OCI-LY3 (cell line): ENCODE data around the gene PTPRM.

ENCODE experiments used
- H2AFZ ChIP-seq: fragments of 200-600, 300-600 bp; shearing (Covaris generic); 2 replicates; pipeline ENCODE4 v1.6.0; 2014; ENCODE audit warnings: antibody characterized with exemption, low read depth, low read length
- H3K27ac ChIP-seq: fragments of 200-600, 300-600 bp; sonication (generic); 2 replicates; pipeline ENCODE4 v1.5.1; 2014; ENCODE audit warnings: mild to moderate bottlenecking, low read length, moderate library complexity, mixed read lengths
- H3K27me3 ChIP-seq: fragments of 200-600, 300-600 bp; sonication (generic); 2 replicates; pipeline ENCODE4 v1.6.1; 2014; ENCODE audit warnings: low read depth, low read length, mixed read lengths
- H3K36me3 ChIP-seq: fragments of 200-600, 300-600 bp; sonication (generic); replicated peaks from 2 replicates; pipeline ENCODE3; 2014; ENCODE audit warnings: low read depth, low read length, mixed read lengths
- H3K4me1 ChIP-seq: fragments of 300-600, 200-600 bp; sonication (generic); 2 replicates; pipeline ENCODE4 v1.6.1; 2014; ENCODE audit warnings: low read length, mixed read lengths
- H3K4me2 ChIP-seq: fragments of 200-600, 300-600 bp; sonication (generic); 2 replicates; pipeline ENCODE4 v1.6.1; 2014; ENCODE audit warnings: low read length, mixed read lengths
- H3K4me3 ChIP-seq: fragments of 300-600, 200-600 bp; sonication (generic); 2 replicates; pipeline ENCODE4 v1.5.1; 2014; ENCODE audit warnings: antibody characterized with exemption, mild to moderate bottlenecking, low read length, moderate library complexity
- H3K79me2 ChIP-seq: fragments of 300-600, 200-600 bp; shearing (Covaris generic); 2 replicates; pipeline ENCODE4 v1.6.1; 2014; ENCODE audit warnings: mild to moderate bottlenecking, low read length, mixed read lengths
- H3K9ac ChIP-seq: fragments of 300-600, 200-600 bp; shearing (Covaris generic); 2 replicates; pipeline ENCODE4 v1.6.0; 2014; ENCODE audit warnings: mild to moderate bottlenecking, low read length, moderate library complexity
- H3K9me3 ChIP-seq: fragments of 200-600, 300-600 bp; shearing (Covaris generic); 2 replicates; pipeline ENCODE4 v1.6.1; 2014; ENCODE audit warnings: low read length, mixed read lengths; ENCODE audit not compliant: insufficient read depth
- H4K20me1 ChIP-seq: fragments of 200-600, 300-600 bp; sonication (generic); 2 replicates; pipeline ENCODE4 v1.6.1; 2016; ENCODE audit warnings: low read length, mixed read lengths; ENCODE audit not compliant: insufficient read depth
- CTCF ChIP-seq: fragments of 200-600, 300-600 bp; sonication (generic); IDR thresholded peaks from 2 replicates; pipeline ENCODE4 v1.5.1; 2014; ENCODE audit warnings: antibody characterized with exemption, low read length, low read depth
- EZH2phosphoT487 ChIP-seq: fragments of 200-600 bp; shearing (Covaris generic); IDR thresholded peaks from 2 replicates; pipeline ENCODE4 v1.6.1; 2018; ENCODE audit warnings: antibody characterized with exemption, mixed run types, low read depth

The PTPRM gene

DNA sequence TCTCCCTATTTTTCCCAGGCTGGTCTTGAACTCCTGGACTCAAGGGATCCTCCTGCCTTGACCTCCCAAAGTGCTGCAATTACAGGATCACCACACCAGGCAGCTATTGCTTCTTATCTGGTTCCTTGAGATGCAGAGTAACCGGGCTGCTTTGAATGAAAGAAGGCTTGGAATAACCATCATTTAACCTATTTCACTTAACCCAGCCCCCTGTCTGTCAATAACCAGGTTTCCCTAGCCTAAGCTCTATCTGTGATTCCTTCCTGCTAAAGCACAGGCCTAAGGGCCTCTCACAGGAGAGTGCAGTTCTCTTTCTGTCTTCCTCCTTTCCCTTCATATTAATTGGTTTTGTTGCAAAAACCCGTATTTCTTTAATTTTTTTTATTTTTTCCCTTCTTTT lies 648.6 kb downstream of the PTPRM start:
- TF ChIP-seq EZH2phosphoT487, result no peak
- no peak for TF ChIP-seq CTCF
- H3K4me3 ChIP-seq, result no peak overlapping the region
- H3K9ac ChIP-seq, result no peak overlapping the region
- no peaks in the 10 kb centered on the region for H3K36me3 ChIP-seq
- H3K27me3 ChIP-seq, result peaks cover 5% of the 10 kb centered on the region; the same call in 1 of the 2 replicates
- H3K9me3 ChIP-seq, result no peaks in the 10 kb centered on the region
- no peak overlapping the region for H2AFZ ChIP-seq
- no peak overlapping the region for H3K4me2 ChIP-seq
- H4K20me1 ChIP-seq, result no peaks in the 10 kb centered on the region
- H3K27ac ChIP-seq, result no peak overlapping the region
- H3K4me1 ChIP-seq, result no peaks in the 10 kb centered on the region
- H3K79me2 ChIP-seq, result no peaks in the 10 kb centered on the region

GRCh38 chr18:8217051-8217564 lies 650.0 kb downstream of the PTPRM start:
- TF ChIP-seq CTCF, result no peak
- TF ChIP-seq EZH2phosphoT487, result no peak
- Histone ChIP-seq H3K9me3 (no peaks in the 10 kb centered on the region), H3K4me1 (no peaks in the 10 kb centered on the region), H3K4me3 (no peak overlapping the region), H4K20me1 (no peaks in the 10 kb centered on the region), H3K4me2 (no peak overlapping the region), H3K9ac (no peak overlapping the region), H3K79me2 (no peaks in the 10 kb centered on the region), H3K27ac (no peak overlapping the region), H3K36me3 (no peaks in the 10 kb centered on the region), H2AFZ (no peak overlapping the region), H3K27me3 (peaks cover 5% of the 10 kb centered on the region; the same call in 1 of the 2 replicates)

GRCh38 chr18:8218197-8218596 lies 651.1 kb downstream of the PTPRM start:
- no peaks in the 10 kb centered on the region for H4K20me1 ChIP-seq
- H2AFZ ChIP-seq, result no peak overlapping the region
- no peaks in the 10 kb centered on the region for H3K4me1 ChIP-seq
- H3K9me3 ChIP-seq, result no peaks in the 10 kb centered on the region
- no peaks in the 10 kb centered on the region for H3K36me3 ChIP-seq
- no peak overlapping the region for H3K27ac ChIP-seq
- no peak overlapping the region for H3K9ac ChIP-seq
- H3K4me3 ChIP-seq, result no peak overlapping the region
- no peak for TF ChIP-seq CTCF
- TF ChIP-seq EZH2phosphoT487, result no peak
- no peaks in the 10 kb centered on the region for H3K79me2 ChIP-seq
- H3K27me3 ChIP-seq, result peaks cover 5% of the 10 kb centered on the region; the same call in 1 of the 2 replicates
- H3K4me2 ChIP-seq, result no peak overlapping the region

GRCh38 chr18:8221452-8221851 lies 654.3 kb downstream of the PTPRM start:
- TF ChIP-seq EZH2phosphoT487 (no peak), CTCF (no peak)
- peaks cover 5% of the 10 kb centered on the region; the same call in 1 of the 2 replicates for H3K27me3 ChIP-seq
- no peaks in the 10 kb centered on the region for H3K9me3 ChIP-seq
- no peak overlapping the region for H3K9ac ChIP-seq
- no peaks in the 10 kb centered on the region for H3K79me2 ChIP-seq
- no peak overlapping the region for H2AFZ ChIP-seq
- H4K20me1 ChIP-seq, result no peaks in the 10 kb centered on the region
- H3K27ac ChIP-seq, result no peak overlapping the region
- H3K4me1 ChIP-seq, result no peaks in the 10 kb centered on the region
- no peak overlapping the region for H3K4me2 ChIP-seq
- no peaks in the 10 kb centered on the region for H3K36me3 ChIP-seq
- no peak overlapping the region for H3K4me3 ChIP-seq
